Stimulated activated CD8-positive, alpha-beta memory T cell treated with anti-CD3 and anti-CD28 coated beads, Interleukin-15, amount 100 ng/mL, for 24 hours (primary cell): Measurements from ENCODE around the gene NUSAP1.
"Not testable (repeated sequence)": the region's sequence is repeated elsewhere in the genome, so short reads cannot be mapped to it uniquely, and the experiment has no call there.

Source experiments
- DNase-seq: peaks from one replicate; pipeline ENCODE4 v3.0.0-alpha.2; 2020; ENCODE audit warnings: low read depth

NUSAP1 gene

GRCh38 chr15:41332194-41333025 is at the start of gene NUSAP1, which contains the start of gene OIP5:
NUSAP1 (plus strand) TSS chr15:41332881; CDS start chr15:41332958, 77 bp downstream.
OIP5 (minus strand) TSS chr15:41332591; CDS start chr15:41332561, 30 bp downstream.
- peak; percentile 86 for DNase-seq

- not testable (repeated sequence) for DNase-seq
These were observed 49.6 kb upstream of the NUSAP1 start for GRCh38 chr15:41282980-41283652.

- peak; percentile 91 for DNase-seq
These were observed 48.8 kb upstream of the NUSAP1 start for GRCh38 chr15:41283653-41284426.

GRCh38 chr15:41284427-41285177 is 48.1 kb upstream of the NUSAP1 start:
- DNase-seq = no peak

- no peak for DNase-seq
These were observed 47.4 kb upstream of the NUSAP1 start for GRCh38 chr15:41285285-41285684.

- no peak for DNase-seq
These were observed 45.9 kb upstream of the NUSAP1 start for GRCh38 chr15:41286665-41287333.

- DNase-seq = no peak
These were observed 44.2 kb upstream of the NUSAP1 start for GRCh38 chr15:41288464-41288863.

GRCh38 chr15:41289953-41290352 is 42.7 kb upstream of the NUSAP1 start:
- no peak for DNase-seq

GRCh38 chr15:41291065-41291631 is 41.5 kb upstream of the NUSAP1 start:
- no peak for DNase-seq

- no peak for DNase-seq
These were observed 40.2 kb upstream of the NUSAP1 start for GRCh38 chr15:41292521-41292920.

GRCh38 chr15:41301139-41301538 is 31.5 kb upstream of the NUSAP1 start:
- not testable (repeated sequence) for DNase-seq

- no peak for DNase-seq
These were observed 31.1 kb upstream of the NUSAP1 start for GRCh38 chr15:41301587-41301986.

- DNase-seq = no peak
These were observed 28.4 kb upstream of the NUSAP1 start for GRCh38 chr15:41304149-41304770.

- no peak for DNase-seq
These were observed 25.0 kb upstream of the NUSAP1 start for GRCh38 chr15:41307679-41308078.

GRCh38 chr15:41309226-41309905 is 23.3 kb upstream of the NUSAP1 start:
- no peak for DNase-seq

- DNase-seq = not testable (repeated sequence)
These were observed 11.8 kb upstream of the NUSAP1 start for GRCh38 chr15:41320805-41321330.

- DNase-seq = no peak
These were observed 9.1 kb upstream of the NUSAP1 start for GRCh38 chr15:41323611-41324010.

GRCh38 chr15:41331281-41331680 is 1.4 kb upstream of the NUSAP1 start:
- no peak for DNase-seq

GRCh38 chr15:41331833-41332193 is 868 bp upstream of the NUSAP1 start:
- DNase-seq = no peak
